GM12892 (cell line): Measurements from ENCODE around the gene LAMA1.

ENCODE experiments used
- POLR2A ChIP-seq: IDR thresholded peaks from 2 replicates; pipeline ENCODE4 v1.6.1; 2011; ENCODE audit warnings: low read depth, low read length, control low read depth
- POLR2AphosphoS5 ChIP-seq: IDR thresholded peaks from 2 replicates; pipeline ENCODE4 v1.6.1; 2011; ENCODE audit warnings: low read depth, low read length, control low read depth

DNA sequence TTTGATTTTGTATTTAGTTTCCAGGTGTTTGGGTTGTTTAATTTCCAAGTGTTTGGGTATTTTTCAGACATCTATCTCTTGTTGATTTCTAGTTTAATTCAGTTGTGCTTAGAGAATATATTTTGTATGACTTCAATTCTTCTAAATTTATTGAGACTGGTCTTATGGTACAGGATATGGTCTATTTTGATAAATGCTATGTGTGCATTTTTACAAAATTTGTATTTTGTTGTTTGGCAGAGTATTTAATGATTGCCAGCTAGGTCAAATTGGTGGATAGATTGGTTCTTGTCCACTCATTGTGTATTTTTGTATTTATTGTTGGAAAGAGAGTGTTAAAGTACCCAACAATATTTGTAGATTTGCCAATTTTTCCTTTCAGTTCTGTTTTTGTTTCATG, 23.7 kb upstream of the LAMA1 start:
- TF ChIP-seq POLR2A (no peak), POLR2AphosphoS5 (no peak)
